Body of pancreas (tissue), 4 donors: ENCODE measurements around the gene RNF7.

Experiments
- POLR2A ChIP-seq, 3 donors: fragments of 450-650 bp; IDR thresholded peaks; one replicate each; pipeline ENCODE4 v1.6.1; 2016; ENCODE audit warnings: antibody characterized with exemption in 3 of 3, mild to moderate bottlenecking in 2 of 3
- TF ChIP-seq, protein P1 (sequence below), 7 experiments: fragments of 450-650 bp in 4 of 7; fragments of 200-600 bp in 3 of 7; sonication (generic) in 3 of 7; IDR thresholded peaks; one replicate each; pipeline ENCODE4 v1.5.1; 2016 to 2019; ENCODE audit warnings: antibody characterized with exemption in 7 of 7

DNA sequence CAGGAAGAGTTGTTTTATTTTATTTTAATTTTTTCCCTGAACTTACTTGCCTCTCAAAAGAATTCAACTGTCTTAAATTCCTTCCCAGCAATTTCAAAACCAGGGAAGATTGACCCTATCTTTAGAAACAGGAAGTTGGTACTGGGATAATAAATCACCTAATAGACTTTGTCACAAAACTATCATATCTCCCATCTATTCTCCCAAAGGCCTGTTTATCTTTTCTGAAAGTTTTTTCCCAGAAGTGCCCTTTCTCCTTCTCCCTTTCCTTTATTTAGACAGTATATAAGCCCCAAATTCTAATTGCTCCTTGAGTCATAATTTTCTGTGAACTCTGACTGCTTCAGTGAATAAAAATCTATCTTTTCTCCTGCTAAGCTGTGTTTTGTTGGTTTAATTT, 2.9 kb upstream of the RNF7 start:
- TF ChIP-seq, protein P1, sequence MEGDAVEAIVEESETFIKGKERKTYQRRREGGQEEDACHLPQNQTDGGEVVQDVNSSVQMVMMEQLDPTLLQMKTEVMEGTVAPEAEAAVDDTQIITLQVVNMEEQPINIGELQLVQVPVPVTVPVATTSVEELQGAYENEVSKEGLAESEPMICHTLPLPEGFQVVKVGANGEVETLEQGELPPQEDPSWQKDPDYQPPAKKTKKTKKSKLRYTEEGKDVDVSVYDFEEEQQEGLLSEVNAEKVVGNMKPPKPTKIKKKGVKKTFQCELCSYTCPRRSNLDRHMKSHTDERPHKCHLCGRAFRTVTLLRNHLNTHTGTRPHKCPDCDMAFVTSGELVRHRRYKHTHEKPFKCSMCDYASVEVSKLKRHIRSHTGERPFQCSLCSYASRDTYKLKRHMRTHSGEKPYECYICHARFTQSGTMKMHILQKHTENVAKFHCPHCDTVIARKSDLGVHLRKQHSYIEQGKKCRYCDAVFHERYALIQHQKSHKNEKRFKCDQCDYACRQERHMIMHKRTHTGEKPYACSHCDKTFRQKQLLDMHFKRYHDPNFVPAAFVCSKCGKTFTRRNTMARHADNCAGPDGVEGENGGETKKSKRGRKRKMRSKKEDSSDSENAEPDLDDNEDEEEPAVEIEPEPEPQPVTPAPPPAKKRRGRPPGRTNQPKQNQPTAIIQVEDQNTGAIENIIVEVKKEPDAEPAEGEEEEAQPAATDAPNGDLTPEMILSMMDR (IDR thresholded peaks at IDR 0.05) = no peak
- TF ChIP-seq POLR2A (IDR thresholded peaks at IDR 0.05) = no peak
